D341Med (cell line): Measurements from ENCODE around the gene RNF13.
A peak's percentile ranks its signal among the peaks of the same experiment; 100 is the strongest.
"Not testable (repeated sequence)": the region's sequence is repeated elsewhere in the genome, so short reads cannot be mapped to it uniquely, and the experiment has no call there.

Experiments used
- DNase-seq: peaks from one replicate; pipeline ENCODE4 v3.0.0; 2012; ENCODE audit warnings: low spot score

RNF13 gene

DNA sequence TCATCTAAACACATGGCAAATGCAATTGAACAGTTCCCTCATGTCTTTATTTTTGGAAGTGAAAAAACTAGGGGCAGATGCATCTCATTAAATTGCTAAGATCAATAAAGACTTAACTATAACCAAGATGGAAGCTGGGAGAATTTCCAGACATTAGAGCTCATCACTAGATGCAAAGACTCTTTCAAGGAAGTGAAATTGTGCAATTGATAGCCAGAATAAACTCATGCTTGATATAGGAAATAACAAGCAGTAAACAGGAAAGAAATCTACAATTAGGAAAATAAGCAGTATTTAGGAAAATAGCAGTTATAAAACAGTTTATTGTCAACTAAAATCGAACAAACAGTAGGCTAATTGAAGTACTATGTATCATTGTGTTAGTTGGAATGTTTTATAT is 11.8 kb upstream of the RNF13 start:
- DNase-seq: no peak

DNA sequence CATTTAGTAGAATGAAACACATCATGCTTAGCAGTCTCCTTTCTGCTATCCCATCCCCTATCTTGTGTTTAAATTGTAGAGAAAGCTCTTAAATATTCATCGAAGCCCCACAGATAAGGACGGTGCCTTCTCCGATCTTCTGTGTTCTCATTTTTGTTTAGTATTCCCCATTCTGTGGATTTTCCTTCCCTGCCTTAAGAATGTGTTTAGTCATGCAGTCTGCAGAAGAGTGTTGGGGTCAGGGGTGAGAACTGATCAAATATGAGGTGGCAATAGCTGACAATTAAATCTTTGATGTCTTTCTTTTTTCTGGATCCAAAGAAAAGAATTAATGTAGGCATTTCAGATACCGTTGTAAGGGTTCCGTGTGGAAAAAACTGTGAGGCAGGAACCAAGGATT is 11.4 kb upstream of the RNF13 start:
- no peak for DNase-seq

DNA sequence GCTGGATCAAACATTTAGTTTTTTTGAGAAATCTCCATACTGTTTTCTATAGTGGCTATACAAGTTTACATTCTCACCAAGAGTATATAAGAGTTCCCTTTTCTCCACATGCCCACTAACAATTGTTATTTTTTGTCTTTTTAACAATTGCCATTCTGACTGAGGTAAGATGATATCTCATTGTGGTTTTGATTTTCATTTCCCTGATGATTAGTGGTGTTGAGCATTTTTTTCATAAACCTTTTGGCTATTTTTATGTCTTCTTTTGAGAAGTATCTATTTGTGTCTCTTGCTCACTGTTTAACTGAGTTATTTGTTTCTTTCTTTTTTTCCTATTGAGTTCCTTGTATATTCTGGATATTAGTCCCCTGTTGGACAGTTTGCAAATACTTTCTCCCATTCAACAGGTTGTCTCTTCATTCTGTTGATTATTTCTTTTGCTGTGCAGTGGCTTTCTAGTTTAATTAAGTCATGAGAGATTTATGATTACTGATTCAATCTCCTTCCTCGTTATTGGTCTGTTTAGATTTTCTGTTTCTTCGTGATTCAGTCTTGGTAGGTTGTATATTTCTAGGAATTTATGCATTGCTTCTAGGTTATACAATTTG is 6.7 kb upstream of the RNF13 start:
- DNase-seq: no peak

DNA sequence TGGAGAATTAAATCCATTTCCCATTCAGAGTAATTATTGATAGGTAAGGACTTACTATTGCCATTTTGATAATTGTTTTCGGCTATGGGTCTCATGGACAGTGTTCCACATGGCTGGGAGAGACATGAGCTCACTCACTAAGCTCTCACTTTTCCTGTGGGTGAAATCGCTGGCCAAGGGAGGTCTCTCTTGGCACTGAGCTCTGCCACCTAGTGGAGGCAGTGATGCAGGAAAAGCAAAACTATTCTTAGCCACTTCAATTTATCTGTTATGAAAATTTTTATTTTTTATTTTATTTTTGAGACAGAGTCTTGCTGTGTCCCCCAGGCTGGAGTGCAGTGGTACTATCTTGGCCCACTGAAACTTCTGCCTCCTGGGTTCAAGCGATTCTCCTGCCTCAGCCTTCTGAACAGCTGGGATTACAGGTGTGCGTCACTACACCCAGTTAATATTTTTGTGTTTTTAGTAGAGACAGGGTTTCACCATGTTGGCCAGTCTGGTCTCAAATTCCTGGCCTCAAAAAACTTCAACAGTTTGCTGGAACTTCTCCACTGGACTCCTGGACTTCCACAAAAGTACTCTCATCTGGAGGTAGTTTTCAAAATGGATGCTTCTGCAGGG is 4.7 kb upstream of the RNF13 start:
- DNase-seq: peak; percentile 79

DNA sequence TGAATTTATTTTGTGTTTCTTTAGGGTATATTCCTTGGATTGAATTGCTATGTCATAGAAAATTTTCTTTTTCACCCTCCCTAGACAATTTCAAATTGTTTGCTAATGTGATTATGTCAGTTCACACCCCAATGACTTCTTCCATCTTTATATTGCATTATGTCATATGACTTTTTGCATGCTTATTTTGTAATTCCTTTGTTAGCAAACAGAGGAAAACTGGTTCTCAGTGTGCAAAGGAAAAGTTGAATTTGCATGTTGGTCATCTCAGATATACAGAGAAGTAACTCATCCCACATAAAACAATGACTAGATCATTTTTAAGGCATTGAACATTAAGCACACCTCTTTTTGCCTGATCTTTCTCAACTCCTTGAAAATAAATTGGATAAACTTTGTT is 3.3 kb upstream of the RNF13 start:
- DNase-seq: no peak

DNA sequence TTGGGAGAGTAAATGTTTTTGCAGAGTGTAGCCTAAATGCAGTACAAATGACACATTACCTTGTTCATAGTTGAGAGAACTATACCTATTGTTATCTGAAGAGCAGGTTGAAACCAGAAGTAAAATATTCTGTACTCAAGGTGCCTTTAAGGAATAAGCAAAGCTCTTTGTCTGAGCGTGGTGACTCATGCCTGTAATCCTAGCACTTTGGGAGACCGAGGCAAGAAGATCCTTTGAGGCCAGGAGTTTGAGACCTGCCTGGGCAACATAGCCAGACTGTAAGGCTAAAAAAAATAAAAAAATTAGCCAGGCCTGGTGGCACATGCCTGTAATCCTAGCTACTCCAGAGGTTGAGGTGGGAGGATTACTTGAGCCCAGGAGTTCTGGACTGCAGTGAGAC is 2.2 kb upstream of the RNF13 start:
- DNase-seq: no peak

DNA sequence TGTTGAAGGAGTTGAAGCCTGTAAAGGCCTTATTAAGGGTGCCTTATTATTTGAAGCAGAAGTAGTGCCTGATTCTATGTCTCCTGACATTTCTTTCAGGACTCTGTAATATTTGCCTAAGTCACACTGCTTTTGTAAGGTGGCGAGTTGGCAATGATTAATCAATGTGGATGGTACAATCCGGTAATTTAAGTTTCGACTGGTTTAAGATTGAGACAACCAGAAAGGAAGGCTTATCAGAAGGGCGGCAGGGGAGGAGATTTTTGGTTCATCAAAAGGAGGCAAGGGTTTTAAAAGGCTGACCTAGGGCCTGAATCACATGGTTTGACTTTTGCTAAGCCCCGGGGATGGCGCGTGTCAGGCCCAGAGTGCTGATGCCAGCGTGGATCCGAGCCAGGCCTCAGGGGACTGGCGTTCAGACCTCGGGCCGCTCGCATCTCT is 830 bp upstream of the RNF13 start:
- no peak for DNase-seq

DNA sequence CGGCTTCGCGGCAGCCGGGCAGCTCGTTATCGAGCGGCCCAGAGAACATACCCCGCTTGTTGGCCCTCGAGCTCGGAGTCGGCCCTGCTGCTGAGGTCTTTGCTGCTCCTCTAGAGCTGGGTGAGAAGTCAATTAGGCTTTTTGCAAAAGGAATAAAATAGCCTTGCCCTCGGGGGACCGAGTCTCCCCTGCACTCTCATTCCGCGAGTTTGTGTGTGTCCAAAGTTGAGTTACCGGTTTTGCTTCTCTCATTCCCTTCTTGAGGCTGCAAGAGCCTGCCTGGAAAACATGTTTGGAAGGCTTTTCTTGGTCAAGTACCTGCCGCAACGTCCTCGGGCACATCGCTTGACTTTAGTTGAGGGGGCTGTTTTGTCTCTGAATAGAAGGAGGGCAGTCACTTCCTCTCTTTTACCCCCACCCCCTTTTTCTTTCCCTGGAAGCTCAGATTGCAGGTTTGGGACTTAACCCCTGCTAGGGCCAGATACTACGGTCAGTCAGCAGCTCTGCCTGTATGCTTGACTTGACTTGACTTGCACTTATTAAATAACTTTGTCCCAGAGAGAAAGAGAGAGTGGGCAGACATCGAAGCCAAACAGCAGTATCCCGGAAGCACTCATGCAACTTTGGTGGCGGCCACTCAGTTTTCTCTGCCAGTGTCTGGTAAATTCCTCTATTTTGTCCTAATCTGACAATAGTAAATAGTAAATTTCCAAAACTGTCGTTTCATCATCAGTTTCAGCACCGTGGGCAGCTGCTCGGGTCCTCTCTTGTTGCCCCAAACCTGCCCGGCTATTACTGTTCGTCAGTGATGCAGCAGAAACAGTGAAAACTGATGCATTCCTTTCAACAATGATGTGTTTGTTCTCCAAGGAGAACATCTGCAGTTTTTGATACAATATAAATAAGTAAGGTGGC is 609 bp downstream of the RNF13 start:
- no peak for DNase-seq

DNA sequence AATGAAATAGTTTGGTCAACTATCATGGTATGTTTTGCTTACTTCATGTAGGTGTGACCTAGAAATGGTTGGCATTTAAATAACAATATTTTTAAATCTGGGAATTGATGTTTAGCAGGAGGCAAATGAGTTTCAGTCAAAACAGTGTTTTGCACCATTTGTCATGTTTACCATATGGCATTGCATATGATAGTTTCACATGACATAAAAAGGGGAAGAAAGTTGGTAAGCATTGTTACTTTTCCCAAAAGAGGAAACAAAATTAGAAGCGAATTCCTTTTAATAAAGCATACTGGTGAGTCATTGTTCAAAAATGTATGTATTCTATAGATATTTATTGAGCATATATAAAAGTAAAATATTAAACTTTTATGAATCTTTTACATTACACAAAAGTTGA is 2.3 kb downstream of the RNF13 start:
- no peak for DNase-seq

DNA sequence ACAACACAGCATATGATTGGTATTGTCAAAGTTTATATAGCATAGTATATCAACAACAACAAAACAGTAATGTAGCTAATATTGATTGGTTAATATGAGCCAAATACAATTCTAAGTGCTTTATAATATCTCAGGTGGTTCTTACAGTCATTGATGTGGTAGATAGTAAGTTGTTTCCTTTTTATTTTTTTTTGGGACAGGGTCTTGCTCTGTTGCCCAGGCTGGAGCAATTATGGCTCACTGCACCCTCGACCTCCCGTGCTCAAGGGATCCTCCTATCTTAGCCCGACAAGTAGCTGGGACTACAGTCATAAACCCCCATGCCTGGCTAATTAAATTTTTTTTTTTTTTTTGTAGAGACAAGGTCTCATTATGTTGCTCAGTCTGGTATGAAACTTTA is 2.7 kb downstream of the RNF13 start:
- DNase-seq: no peak

DNA sequence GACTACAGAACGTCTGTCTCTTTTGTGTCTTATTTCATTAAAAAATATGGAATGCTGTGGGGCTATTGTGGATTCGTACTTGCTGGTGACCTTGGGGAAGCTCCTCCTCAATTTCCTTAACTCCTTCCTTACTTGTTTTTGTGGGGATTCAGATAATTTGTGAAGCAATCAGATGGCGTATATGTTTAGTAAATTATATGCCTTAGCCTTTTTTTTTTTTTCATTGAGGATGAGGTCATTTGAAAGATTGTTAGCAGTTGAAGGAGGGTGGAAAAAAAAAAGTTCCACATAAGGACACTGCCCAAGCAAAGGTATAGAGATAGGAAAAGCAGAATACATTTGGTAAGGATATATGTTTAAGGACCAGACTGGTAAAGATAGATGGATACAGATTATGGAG is 3.3 kb downstream of the RNF13 start:
- no peak for DNase-seq

DNA sequence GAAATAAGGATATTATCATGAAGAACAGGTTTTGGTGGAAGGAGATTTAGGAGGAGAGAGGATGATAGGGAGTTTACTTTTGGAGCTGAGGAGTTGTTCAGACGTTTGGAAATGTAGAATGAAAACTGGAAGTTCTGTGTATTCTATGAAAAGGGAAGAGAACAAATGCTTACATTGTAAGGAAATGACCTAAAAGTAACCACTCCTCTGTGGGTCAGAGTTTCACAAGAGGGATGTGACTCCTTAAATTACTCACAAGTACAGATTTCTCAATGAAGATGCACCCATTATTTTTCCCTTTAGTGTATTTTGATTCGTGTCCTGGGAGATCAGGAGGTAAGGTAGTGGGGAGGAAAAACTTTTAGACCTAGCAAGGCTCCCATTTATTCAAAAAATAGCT is 4.0 kb downstream of the RNF13 start:
- DNase-seq: no peak

DNA sequence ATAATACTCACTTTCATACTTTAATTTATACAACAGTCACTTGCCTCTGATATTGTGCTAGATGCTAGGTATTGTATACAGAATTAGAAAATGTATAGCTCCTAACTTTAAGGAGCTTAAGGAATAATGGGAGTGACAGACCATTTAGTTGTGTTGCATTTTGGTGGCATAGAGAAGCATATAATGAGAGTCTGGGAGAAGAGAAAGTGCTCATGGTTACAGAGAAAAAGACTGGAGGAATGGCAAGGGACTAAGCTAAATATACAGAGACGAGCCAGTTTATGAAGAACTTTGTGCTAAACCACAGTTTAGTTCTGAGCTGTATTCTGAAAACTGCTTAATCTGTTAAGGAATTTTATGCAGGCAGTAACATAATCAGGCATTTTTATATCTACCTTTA is 6.4 kb downstream of the RNF13 start:
- DNase-seq: no peak

DNA sequence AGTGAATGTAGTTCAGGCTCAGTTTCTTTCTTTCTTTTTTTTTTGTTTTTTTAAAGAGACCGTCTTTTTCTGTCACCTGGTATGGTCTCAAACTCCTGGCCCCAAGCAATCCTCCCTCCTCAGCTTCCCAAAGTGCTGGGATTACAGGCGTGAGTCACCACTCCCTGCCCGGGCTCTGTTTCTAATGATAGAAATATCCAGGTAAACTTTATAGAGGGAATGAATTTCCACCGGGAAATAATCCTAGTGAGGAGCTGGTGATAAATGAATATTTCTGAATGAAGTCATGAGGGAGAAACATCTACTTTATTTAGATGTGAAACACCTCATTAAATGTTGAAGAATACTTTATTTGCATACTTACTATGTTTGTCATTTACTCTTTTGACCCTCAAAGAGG is 7.2 kb downstream of the RNF13 start:
- no peak for DNase-seq

DNA sequence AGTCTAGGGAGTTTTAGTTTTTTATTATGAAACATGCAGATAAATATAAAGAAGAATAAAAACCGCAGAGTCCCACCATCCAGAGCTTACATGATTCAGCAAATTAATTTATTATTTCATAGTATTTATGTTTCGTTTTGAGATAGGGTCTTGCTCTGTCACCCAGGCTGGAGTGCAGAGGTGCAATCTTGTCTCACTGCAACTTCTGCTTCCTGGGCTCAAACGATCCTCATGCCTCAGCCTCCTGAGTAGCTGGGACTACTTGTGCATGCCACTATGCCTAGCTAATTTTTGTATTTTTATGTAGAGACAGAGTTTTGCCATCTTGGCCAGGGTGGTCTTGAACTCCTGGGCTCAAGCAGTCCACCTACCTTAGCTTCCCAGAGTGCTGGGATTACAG is 13.6 kb downstream of the RNF13 start:
- no peak for DNase-seq

DNA sequence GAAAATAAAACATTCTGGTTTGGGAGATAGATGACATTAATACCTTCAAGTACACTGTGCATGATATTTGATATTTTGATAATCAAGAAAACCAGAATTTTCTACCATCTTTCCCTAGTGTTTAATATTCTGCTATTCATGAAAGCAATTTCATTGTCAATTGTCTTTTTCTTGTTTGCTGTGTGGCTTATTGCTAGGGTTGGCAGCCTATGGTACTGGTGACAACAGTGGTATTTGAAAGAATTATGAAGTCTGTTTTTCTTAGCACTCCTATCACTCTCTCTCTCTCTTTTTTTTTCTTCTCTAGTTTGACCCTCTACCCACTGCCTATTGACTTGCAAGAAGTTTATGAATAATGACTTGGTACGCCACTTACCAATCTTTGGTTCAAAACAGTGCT is 15.4 kb downstream of the RNF13 start:
- no peak for DNase-seq

DNA sequence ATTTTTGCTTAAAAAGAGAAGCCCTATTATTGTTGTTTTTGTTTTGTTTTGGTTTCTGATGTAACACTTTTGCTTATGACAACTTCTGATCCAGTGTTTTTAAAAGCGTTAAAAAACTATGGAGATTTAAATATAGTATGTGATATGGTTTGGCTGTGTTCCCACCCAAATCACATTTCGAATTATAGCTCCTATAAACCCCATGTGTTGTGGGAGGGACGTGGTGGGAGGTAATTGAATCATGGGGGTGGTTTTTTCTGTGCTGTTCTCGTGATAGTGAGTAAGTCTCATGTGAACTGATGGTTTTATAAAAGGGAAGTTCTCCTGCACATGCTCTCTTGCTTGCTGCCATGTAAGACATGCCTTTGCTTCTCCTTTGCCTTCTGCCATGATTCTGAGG is 16.6 kb downstream of the RNF13 start:
- DNase-seq: not testable (repeated sequence)

DNA sequence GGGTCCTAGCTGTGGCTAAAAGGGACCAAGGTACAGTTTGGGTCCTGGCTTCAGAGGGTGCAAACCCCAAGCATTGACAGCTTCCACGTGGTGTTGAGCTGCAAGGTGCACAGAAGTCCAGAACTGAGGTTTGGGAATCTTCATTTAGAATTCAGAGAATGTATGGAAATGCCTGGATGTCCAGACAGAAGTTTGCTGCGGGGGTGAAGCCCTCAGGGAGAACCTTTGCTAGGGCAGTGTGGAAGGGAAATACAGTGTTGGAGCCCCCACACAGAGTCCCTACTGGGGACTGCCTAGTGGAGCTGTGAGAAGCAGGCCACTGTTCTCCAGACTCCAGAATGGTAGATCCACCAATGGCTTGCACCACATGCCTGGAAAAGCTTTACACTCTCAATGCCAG is 17.9 kb downstream of the RNF13 start:
- no peak for DNase-seq

DNA sequence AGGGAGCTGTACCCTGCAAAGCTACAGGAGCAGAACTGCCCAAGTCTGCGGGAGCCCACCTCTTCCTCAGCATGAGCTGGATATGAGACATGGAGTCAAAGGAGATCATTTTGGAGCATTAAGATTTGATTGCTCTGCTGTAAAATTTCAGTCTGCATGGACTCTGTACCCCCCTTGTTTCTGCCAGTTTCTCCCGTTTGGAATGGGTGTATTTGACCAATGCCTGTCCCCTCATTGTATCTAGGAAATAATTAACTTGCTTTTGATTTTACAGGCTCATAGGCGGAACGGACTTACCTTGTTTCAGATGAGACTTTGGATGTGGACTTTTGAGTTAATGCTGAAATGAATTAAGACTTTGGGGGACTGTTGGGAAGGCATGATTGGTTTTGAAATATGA is 18.3 kb downstream of the RNF13 start:
- DNase-seq: no peak

DNA sequence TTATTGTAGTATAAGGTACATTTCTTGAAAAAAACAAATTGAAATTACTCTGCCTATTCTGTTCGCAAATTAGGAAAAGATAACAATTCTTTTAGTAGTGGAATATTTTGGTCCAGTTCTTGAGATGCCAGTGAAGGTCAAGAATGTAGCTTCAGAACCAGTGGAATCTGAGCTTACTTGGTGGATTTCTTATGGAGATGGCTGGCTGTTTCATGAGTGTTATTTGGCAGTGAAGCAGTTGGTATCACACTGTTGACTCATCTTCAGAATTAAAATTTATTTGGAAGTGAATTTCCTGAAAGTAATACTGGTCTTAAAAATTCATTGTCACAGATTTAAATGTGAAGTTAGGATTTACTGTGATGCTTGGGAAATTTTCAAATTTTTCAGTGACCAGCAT is 19.1 kb downstream of the RNF13 start:
- no peak for DNase-seq

DNA sequence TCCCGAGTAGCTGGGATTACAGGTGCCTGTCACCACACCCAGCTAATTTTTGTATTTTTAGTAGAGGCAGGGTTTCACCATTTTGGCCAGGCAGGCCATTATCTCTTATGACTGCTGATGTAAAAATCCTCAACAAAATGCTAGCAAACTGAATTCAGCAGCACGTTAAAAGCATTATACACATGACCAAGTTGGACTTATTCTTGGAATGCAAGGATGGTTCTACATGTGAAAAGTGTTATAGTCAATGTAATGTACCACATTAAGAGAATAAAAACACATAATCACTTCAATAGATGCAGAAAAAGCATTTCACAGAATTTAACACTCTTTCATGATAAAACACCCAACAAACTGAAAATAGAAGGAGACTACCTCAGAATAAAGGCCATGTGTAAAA is 20.2 kb downstream of the RNF13 start:
- DNase-seq: no peak

DNA sequence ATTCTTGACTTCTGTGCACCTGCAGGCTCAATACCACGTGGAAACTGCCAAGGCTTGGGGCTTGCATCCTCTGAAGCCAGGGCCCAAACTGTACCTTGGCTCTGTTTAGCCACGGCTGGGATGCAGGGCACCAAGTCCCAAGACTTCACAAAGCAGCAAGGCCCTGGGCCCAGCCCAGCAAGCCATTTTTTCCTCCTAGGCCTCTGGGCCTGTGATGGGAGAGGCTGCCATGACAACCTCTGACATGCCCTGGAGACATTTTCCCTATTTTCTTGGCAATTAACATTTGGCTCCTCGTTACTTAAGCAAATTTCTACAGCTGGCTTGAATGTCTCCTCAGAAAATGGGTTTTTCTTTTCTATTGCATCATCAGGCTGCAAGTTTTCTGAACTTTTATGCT is 25.5 kb downstream of the RNF13 start:
- not testable (repeated sequence) for DNase-seq

DNA sequence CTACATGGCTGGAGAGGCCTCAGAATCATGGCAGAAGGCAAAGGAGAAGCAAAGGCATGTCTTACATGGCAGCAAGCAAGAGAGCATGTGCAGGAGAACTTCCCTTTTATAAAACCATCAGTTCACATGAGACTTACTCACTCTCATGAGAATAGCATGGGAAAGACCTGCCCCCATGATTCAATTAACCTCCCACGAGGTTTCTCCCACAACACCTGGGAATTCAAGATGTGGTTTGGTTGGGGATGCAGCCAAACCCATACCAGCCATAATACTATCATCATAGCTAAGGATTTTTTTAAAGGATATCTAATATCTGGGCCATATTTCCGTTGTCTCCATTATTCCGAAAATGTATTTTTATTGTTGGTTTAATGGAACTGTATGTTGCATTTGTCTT is 26.5 kb downstream of the RNF13 start:
- DNase-seq: not testable (repeated sequence)
